ENCODE results near the gene HIVEP2.
A peak's percentile ranks its signal among the peaks of the same experiment; 100 is the strongest.

The HIVEP2 gene

DNA sequence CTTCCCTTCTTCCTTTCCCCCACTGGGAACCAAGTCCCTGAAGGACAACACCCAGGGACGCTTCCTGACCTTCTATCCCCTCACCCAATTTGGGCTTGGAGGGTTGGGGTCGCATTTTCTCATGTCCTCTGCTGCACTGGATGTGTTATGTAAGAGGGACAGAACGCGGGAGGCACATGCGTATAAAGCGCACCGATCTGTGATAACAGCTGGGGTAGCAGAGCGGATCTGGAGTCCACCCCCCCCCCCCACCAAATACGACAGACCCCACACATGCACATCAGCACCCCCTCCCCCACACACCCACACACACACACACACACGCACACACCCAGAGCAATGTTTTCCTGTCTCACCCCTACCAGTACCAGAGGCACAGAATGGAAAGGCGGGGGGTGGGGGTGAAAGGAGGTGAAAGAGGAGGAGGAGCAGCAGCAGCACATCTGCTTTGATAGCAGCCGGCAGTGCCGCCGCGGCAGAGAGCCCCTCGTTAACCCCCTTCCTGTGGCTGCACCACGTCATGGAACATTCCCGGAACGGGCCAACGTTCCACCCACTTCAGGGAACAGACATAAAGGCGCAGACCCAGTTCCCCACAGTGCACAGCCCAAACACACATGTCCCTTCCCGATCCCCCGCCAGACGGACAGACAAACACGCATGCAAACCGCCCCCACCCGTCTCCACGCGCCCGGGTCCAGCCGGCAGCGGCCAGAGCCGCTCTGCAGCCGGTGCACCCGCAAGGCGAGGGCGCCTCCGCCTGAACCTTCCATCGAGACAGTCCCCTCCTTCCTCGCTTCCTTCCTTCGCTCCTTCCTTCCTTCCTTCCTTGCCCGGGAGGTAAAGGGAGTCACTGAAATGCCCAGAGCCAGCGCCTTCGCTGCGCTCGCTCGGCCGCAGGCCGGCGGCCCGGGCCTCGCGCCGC is 590 bp downstream of the HIVEP2 start:
- DNase-seq, result peak; percentile 84

DNA sequence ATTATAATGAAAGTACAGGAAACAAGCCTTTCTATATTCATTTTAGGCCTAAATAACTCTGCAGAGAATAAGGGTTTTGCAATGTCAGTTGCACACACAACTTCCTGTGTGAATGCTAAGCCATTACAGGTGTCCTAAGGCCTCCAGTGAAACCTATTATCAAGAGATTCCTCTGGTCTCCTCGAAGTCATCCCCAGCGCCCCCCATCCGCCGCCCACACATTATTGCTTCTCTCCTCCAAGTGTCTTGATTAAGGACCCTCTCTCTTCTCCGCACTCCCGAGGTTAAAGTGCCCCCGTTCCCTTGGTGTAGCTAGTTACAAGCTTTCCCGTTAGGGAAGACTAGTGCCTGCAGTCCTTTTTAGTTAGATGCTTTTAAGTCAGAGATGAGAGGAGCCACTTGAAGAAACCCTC is 1.3 kb downstream of the HIVEP2 start:
- peak; percentile 38 for DNase-seq

DNA sequence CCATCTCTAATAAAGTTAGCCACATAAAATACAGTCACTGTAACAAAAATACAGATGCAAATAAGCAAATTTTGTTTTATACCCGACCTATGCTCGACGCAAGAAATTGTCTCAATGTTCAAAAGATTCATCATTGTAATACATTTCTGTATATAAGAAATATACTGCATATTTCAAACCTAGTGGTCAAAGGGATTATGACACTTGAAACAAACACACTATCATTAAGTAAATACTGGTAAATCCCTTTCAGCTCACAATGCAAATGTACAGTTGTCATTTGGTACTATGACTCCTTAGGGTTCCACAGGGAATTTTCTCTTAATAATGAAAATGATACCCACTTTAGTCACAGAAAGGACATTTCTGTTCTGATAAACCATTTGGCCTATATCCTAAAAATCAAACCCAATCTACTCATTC is 2.2 kb downstream of the HIVEP2 start:
- no peak for DNase-seq

DNA sequence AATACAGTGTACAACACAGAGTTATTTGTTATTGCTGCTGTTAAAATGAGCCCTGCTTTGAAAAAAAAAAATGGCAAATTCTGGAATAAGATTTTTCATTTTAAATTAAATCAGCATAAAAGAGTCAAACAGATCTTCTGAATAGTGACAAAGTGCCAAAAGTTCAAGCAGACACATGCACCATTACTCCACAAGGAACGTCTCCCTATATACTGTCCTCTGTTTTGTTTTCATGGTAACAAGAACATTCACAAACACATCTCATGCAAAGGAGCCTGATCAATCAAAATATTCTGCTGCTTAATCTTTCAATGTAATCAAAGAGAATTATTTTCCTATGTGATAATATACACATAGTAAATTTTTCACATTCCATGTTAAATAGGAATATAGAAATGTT is 2.7 kb downstream of the HIVEP2 start:
- DNase-seq, result no peak

DNA sequence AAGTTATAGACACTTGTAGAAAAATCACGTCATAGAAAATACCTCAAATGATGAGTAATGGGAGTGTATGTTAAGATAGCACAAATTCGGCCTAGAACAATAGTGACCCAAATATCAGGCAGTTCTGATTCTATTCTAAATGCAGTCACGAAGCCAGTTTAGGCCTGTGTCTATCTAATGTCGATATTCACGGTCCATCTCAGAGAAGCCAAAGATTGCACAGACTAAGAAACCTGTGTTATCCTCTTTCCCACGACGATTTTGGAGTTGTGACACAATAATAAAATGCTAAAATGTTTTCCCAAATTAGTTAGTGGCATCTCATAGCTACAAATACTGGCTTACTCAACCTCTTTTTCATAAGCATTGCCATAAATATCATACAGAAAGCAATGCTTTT is 4.0 kb downstream of the HIVEP2 start:
- no peak for DNase-seq

DNA sequence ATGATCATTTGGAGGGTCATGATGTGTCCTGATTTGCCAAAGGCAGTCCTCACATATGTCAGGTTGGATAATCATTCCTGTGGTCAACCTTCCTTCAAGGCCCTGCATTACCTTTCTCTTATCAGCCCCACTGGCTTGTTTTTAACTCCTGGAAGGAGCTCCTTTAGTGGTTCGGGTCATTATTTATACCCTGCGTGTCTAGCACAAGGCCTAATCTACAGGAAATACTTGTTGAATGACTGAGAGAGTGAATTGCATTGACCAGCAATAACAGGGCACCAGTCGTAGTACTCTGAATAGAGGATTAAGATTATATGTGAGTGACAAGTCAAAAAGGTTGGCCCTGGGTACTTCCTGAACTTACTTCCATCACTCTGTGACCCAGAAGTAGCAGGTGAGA is 4.5 kb downstream of the HIVEP2 start:
- DNase-seq, result no peak

DNA sequence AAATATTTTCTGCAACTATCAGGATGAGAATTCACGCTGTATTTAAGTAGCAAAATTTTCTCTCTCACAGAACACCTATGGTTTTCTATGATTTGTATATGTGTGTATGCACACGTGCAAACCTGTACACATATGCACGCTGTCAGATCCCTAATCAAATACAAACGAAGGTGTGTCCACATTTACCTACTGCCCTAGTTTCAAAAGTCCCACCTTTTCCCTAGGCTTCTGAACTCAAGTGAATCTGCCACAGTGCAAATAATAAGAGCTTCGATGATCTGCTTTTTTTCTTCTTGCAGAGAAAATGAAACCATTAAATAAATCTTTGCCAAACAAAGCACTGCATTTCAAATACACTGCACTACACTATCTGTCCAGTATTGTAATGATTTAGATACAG is 6.5 kb downstream of the HIVEP2 start:
- no peak for DNase-seq

DNA sequence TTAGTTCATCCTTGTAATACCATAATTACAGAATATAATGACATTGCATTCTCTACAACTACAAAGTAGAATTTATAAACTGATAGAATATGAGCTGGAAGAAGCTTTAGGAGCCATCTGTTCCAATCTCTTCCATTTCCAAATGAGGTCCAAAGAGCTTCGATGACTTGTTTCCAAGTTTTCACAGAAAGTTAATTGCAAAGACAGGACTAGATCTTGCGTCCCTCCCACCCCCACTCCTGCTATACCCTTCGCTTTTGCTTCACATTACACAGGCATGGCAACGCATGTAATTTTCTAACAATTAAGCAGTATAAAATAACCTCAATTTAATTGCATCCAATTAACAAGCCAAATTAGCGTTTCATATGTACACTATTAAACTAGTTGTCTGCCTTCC is 7.0 kb downstream of the HIVEP2 start:
- no peak for DNase-seq

DNA sequence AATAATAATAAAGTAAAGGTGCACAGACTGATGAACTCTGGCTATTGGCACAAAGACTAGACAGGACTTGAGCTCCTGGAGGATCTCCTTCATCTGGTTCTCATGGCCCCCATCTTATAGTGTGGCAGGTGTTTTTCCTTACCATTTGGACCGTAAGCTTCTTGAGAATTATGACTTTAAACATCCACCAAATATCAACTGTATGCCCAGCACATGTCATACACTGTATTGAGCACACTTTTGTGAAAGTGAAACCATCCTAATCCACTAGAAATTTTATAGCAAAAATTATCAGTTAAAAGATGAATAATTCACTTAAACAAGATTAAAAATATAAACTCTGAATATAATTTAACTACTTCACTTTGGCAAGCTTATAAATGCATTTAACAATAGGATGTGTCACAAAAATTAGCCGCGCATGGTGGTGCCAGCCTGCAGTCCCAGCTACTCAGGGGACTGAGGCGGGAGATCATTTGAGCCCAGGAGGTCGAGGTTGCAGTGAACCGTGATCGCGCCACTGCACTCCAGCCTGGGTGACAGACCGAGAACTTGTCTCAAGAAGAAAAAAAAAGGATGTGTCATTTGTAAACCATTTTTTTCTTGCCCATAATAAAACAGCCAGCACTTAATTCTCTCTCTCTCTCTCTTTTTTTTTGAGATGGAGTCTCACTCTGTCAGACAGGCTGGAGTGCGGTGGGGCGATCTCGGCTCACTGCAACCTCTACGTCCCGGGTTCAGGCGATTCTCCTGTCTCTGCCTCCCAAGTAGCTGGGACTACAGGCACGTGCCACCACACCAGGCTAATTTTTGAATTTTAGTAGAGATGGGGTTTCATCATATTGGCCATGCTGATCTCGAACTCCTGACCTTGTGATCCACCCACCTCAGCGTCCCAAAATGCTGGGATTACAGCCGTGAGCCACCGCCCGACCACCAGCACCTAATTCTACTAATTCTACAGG is 9.1 kb downstream of the HIVEP2 start:
- DNase-seq, result peak; percentile 36

DNA sequence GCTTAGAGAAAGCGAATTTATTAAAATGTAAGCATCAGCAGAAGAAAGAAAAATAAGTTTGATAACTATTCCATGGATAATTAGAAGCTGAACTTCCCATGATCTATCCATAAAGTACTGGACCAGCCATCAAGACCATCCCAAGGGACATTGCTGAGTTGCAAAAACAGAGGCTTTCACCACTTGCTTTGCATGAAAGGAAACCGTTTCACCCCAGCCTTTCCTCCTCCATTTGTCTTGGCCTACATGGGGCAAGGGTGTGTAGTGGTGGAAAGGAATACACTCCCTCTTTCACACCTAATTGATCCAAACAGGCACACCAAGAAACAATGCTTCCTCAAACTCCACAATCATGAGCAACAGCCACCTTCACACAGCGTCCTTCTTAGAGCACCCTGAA is 10.4 kb downstream of the HIVEP2 start:
- no peak for DNase-seq

DNA sequence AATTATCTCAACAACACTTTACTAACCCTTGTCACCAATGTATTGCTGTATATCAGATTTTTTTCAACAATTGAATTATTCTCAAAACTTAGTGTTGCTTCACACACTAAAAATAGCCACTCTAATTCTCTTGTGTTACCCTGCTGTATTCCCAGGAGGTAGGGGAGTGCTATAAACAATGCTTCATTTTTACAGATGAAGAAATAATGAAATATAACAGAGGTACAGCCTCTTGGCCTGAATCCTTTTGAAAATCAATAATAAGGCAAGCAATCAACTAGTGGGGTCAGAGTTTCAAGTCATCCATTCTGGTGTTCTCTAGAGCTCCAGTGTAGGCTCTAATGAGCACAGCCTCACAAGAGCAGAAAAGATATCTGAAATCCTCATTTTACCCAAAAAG is 10.9 kb downstream of the HIVEP2 start:
- DNase-seq, result no peak

DNA sequence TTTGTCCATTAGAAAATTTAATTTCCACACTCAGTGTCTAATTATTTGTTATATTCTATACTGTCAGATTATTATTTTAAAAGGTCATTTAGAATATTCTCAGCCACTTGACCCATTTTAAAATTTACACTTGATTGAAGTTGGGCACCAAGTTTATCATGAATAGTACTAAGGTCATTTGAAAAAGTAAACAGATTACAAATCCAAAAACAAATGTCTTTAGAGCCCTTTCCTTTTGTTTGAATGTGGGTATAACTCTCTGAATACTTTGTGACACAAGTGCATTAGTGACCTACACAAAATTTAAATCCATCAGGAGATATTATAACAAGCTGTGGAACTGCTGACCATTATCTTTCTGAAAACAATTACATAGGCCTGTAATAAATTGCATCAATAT is 11.3 kb downstream of the HIVEP2 start:
- DNase-seq, result no peak

DNA sequence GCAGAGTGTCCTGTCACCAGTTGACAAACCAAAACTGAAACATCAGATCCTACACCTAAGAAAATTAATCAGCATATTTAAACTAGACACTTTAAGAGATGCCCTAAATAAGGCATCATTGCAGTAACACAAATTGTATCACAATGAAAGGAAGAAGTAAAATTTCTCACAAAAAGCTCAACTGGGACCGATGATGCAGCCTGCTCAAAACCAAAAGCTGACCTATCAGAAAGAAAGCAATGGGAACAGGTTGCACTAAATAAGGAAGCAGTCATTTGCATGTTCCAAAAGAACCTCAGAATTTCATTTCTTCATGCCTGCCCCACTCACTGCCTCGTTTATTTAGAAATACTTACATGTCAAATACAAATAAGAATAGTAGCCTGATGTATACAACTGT is 12.1 kb downstream of the HIVEP2 start:
- DNase-seq, result no peak

DNA sequence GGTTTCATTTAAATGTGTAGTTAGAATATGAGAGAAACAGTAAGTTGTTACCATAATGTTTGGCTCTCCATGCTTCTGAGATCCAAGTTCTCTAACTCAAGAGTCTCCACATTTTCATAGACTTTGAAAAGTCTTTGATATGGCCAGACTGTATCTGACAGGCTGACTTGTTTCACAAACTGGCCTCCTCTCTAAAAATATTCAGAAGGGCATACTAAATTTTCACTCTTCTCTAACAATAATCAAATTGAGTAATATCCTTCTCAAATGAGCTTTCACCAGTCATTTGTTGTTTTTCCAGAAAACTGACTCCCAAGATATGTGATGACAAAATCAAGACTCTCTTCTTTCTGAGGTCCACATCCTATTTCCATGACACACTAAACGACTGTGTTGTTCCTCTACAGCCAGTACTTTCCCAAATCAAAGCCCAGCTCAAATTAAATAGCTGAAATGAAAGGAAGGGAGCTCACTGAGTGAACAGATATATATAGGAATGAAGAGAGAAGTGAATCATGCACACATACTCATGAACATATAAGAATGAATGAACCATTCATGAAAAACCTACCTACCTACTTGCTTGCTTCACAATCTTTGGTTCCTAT is 15.1 kb downstream of the HIVEP2 start:
- no peak for DNase-seq

DNA sequence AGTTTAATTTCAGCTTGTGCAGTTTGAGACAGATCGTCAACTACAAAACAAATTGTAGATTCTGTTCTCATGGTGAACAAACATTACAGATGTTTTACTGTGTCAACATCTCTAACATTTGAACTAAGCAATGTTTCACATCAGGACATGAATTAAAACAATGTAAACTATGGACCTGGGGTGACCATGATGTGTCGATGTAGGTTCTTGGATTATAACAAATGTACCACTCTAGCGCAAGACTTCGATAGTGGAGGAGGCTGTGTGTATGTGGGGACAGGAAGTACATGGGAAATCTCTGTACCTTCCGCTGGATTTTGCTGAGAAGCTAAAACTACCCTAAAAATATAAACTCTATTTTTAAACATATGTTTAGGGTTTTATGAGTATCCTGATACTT is 17.1 kb downstream of the HIVEP2 start:
- DNase-seq, result peak; percentile 38

DNA sequence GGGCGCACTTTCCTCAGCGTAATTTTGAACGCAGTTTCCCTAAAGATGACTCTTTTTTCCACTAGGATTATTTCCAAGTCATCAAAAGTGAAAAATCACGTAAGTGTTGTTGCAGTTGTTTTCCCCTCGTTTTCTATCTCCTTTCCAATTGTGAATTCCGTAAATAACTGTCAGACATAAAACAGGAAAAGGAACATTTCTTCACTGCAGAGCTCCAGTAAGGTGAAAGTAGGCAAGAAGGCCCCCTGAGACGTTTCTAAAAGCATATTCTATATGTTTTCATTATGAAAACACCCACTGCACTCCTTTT is 17.8 kb downstream of the HIVEP2 start:
- no peak for DNase-seq

DNA sequence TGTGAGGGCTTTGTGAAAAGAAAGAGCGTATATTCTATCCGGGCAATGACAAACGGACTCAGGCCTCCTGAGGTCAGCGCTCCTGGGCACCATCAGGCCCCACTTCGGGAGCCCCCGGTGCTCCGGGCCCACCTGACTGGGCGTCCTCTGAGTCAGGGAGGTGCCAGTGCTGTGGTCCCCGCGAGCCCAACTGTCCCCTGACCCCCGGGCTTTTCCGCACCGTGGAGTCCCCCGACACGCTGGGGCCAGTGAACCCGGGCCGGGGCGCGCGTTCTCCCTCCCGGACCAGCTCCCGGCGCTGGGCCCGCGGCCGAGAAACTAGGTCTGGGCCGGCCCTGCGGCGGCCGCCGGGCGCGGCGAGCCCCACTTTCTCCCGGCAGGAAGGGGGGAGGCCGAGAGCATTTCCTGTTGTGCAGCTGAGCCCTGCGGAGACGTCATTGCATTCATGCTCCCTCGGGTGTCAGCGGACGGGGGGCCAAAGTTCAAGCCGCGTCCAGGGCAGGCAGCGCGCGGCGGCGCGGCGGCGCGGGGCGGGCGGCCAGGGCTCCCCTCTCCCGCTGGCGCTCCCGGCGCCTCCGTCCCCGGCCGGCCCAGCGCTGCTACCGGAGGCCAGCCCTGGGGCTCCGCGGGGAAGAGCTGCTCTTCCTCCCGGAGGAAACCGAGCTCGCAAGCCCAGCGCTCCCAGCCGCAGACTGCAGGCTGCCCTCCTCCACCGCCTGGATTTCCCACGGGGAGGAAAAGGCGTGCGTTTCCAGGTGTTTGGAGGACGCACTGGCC is 18.3 kb downstream of the HIVEP2 start:
- DNase-seq, result peak; percentile 78

DNA sequence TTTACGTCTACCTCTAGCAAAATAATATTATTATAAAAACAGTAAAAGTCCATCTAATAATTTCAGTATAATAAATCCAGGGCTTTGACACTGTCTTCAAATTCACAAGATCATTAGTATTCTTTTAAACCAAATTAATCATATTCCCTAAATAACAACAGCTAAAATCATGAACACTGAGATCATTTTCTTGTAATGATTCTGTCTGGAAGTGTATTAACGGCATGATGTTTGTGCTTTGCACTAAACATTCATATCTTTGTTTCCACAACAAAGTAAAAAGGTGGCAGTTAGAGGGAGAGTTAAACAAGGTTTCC is 18.8 kb downstream of the HIVEP2 start:
- DNase-seq, result no peak

DNA sequence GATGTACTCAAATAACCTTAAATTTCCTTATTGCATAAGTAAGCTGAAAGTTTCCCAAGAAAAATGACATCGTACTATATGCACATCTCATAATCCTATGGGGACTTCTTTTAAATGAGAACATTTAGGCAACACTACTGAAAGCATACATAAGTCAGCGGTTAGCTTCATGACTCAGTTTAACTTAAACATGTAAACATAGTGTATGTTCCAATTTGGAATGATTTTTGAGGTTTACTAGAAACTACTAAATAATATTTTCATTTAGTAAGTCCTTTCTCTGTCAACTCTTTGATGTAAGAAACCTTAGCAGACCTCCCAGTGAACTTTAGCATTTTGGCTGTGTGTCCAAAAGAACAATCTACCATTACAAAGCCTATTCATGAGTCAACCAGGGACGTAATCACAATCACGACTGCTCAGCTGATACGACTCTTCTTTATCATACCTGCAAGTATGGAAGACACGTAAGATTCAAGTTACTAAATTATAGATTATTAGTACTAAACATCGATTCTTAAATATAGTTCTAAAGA is 19.3 kb downstream of the HIVEP2 start:
- DNase-seq, result no peak

DNA sequence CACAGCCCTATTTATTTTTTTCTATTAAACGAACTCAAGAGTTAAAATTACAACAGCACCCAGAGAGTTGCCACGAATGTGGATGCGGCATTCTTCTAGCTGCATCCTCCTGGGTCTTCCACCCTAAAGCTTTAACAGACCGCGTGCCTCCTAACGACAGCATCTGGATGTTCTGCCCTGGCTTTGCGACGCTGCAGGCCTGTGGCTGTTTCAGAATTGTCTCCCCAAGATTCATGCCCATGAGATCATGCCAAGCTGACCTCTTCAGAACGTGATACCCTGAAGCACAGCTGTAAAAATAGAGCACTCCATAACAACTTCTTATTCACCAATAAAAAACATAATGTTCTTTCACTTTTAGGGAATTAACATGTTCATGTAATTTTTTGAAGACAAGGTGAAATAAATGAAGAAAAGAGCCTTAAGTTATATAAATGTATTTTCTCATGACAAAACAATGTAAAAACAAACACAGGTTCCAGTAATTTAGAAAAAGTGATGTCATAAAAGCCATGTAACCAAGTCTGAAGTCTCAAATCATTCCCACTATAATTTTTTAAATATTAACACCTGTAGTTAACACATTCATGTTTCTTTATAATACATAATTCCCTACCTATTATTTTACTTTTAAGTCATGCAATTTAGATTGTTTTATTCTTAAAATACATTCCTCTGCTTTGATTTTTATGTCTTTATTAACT is 26.5 kb downstream of the HIVEP2 start:
- DNase-seq, result no peak

DNA sequence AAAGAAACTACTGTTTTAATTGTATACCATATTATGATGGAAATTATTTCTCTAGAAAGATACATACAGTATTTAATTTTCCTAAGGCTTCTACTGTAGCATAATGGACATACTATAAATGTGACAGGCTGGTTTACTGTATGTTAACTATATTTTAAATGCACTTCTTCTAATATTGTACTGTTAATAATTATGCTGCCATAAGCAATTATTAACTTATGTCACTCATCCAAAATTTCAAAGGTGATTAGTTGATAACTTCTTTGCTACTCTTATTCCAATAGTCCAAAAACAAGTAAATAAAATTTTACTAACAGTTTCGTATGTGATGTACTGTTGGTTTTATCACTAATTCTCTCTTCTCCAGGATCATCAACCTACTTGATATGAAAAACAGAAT is 28.1 kb downstream of the HIVEP2 start:
- no peak for DNase-seq

Measured in CD4-positive, alpha-beta T cell treated with Interleukin-17A for 4 hours (primary cell).